Kidney (tissue), 14 donors: ENCODE measurements around the gene DRG2. TPM values are rescaled to one million over a fixed set of nuclear protein-coding genes. Genes with fewer than 3 reads are reported as not detected.

Source experiments
- DNase-seq, 5 donors: peaks; one replicate each; pipeline ENCODE4 v3.0.0-alpha.2; 2013 to 2020
- FAIRE-seq: peaks from 2 replicates; lab custom pipeline; 2012; peaks lifted over from hg19 to GRCh38; lab: Jason Lieb, UNC
- H3K27ac ChIP-seq, 2 donors: one replicate each; pipeline ENCODE4 v1.7.0; 2013; ENCODE audit warnings: low read depth in 2 of 2, low read length in 2 of 2, inconsistent platforms in 1 of 2
- H3K27me3 ChIP-seq: one replicate; pipeline ENCODE4 v1.7.1; 2013; ENCODE audit warnings: low read length, inconsistent platforms; ENCODE audit not compliant: control insufficient read depth, insufficient read depth
- H3K36me3 ChIP-seq, 3 donors: one replicate each; pipeline versions ENCODE4 v1.7.0 to v1.7.1; 2013; ENCODE audit warnings: low read length in 3 of 3, control low read depth in 1 of 3, inconsistent platforms in 1 of 3; ENCODE audit not compliant: insufficient read depth in 3 of 3, control insufficient read depth in 2 of 3
- H3K4me1 ChIP-seq, 3 donors: one replicate each; pipeline versions ENCODE4 v1.7.0 to v1.7.1; 2013; ENCODE audit warnings: low read length in 3 of 3, inconsistent platforms in 1 of 3, low read depth in 1 of 3; ENCODE audit not compliant: control insufficient read depth in 2 of 3, insufficient read depth in 2 of 3
- H3K4me3 ChIP-seq, 3 donors: one replicate each; pipeline versions ENCODE4 v1.7.0 to v1.8.1; 2013; ENCODE audit warnings: low read length in 3 of 3, control low read depth in 1 of 3, inconsistent platforms in 1 of 3
- H3K9ac ChIP-seq, 3 donors: one replicate each; pipeline versions ENCODE4 v1.7.0 to v1.7.1; 2013; ENCODE audit warnings: low read length in 3 of 3, control low read depth in 1 of 3, inconsistent platforms in 1 of 3
- H3K9me3 ChIP-seq, 3 donors: one replicate each; pipeline versions ENCODE4 v1.7.0 to v1.7.1; 2013; ENCODE audit warnings: low read length in 3 of 3, control low read depth in 1 of 3, inconsistent platforms in 1 of 3; ENCODE audit not compliant: control insufficient read depth in 2 of 3, insufficient read depth in 1 of 3
- CTCF ChIP-seq: IDR thresholded peaks from 3 replicates; pipeline ENCODE4 v1.5.1; 2012; ENCODE audit warnings: mild to moderate bottlenecking, moderate library complexity, borderline replicate concordance; ENCODE audit not compliant: insufficient read depth; ENCODE audit errors: extremely low read depth
- intact Hi-C: fragments of 100-400 bp; cut with DNase I; formaldehyde crosslinking; loops from one replicate; pipeline ENCODE4 v1.11.1; 2022
- polyA plus RNA-seq: library from polyadenylated mRNA; stranded (reverse); fragments of 350-450 nt; fragmentation: Illumina TruSeq; extraction: RNeasy Lipid Tissue Mini Kit (QIAGEN cat#74804); gene quantifications from one replicate; pipeline ENCODE4 v1.2.3, GENCODE V29; 2014; ENCODE audit warnings: low read depth, low replicate concordance; ENCODE audit not compliant: insufficient read depth
- total RNA-seq: library from RNA; stranded (reverse); fragmentation: NEBNext Ultra II Directional; extraction: Animal tissue kit (Norgen Biotek cat#: 25700); gene quantifications from one replicate; pipeline ENCODE4 v1.2.1, GENCODE V29; 2021
- donor health status: control.
- donor health status: control.
- donor health status: control.
- donor health status: control.
- donor health status: control.
- donor health status: DM: yes; HTN: yes; CAD: no.
- donor health status: Normal renal cell carcinoma (clear cell type).

Gene DRG2
- total and polyA plus RNA-seq, 2 donors from 2014 or later, result 39.2 to 49.3 TPM

GRCh38 chr17:18094409-18094807 lies 6.7 kb downstream of the DRG2 start:
- FAIRE-seq, result no peak
- Histone ChIP-seq H3K36me3 (peaks cover 2 to 31% (median 22%) of the 10 kb centered on the region in 3 donors), H3K9ac (no peak overlapping the region)

GRCh38 chr17:18099516-18099915 lies 11.8 kb downstream of the DRG2 start:
- intact Hi-C loops, result no loop called here

More at GRCh38 chr17:18094409-18094807, 6.7 kb downstream of the DRG2 start:
- Histone ChIP-seq H3K4me3 (no peak overlapping the region), H3K27me3 (no peaks in the 10 kb centered on the region), H3K4me1 (no peaks in the 10 kb centered on the region), H3K27ac (no peak overlapping the region), H3K9me3 (no peaks in the 10 kb centered on the region)
- DNase-seq, result no peak
- intact Hi-C loops, result no loop called here
- TF ChIP-seq CTCF, result no peak

GRCh38 chr17:18100616-18101015 lies 12.9 kb downstream of the DRG2 start:
- H3K9ac ChIP-seq, result no peak overlapping the region
- no peaks in the 10 kb centered on the region for H3K27me3 ChIP-seq
- TF ChIP-seq CTCF, result no peak
- H3K4me1 ChIP-seq, result no peaks in the 10 kb centered on the region
- H3K27ac ChIP-seq, result no peak overlapping the region
- no peak for DNase-seq
- H3K4me3 ChIP-seq, result no peak overlapping the region
- no peak for FAIRE-seq
- peaks cover 2 to 38% (median 21%) of the 10 kb centered on the region in 3 donors for H3K36me3 ChIP-seq
- no peaks in the 10 kb centered on the region for H3K9me3 ChIP-seq
- intact Hi-C loops, result no loop called here

More at GRCh38 chr17:18099516-18099915, 11.8 kb downstream of the DRG2 start:
- DNase-seq (no peak), FAIRE-seq (no peak)
- no peaks in the 10 kb centered on the region for H3K9me3 ChIP-seq
- H3K27ac ChIP-seq, result no peak overlapping the region
- H3K27me3 ChIP-seq, result no peaks in the 10 kb centered on the region
- no peak for TF ChIP-seq CTCF
- H3K4me1 ChIP-seq, result no peaks in the 10 kb centered on the region
- H3K36me3 ChIP-seq, result peaks cover 2 to 36% (median 21%) of the 10 kb centered on the region in 3 donors
- H3K9ac ChIP-seq, result no peak overlapping the region
- no peak overlapping the region for H3K4me3 ChIP-seq

- peaks cover 0 to 34% (median 21%) of the 10 kb centered on the region in 3 donors for H3K36me3 ChIP-seq
- no peak overlapping the region for H3K9ac ChIP-seq
- H3K4me3 ChIP-seq, result no peak overlapping the region
- no peak overlapping the region for H3K27ac ChIP-seq
- H3K4me1 ChIP-seq, result no peaks in the 10 kb centered on the region
- DNase-seq, result no peak
- no peak for TF ChIP-seq CTCF
- no peaks in the 10 kb centered on the region for H3K27me3 ChIP-seq
- H3K9me3 ChIP-seq, result no peaks in the 10 kb centered on the region
- intact Hi-C loops, result no loop called here
- FAIRE-seq, result no peak
These were observed 14.1 kb downstream of the DRG2 start for GRCh38 chr17:18101828-18102227.
